Breast epithelium (tissue), 3 donors: ENCODE data around the gene FSTL5.

Experiments used
- POLR2A ChIP-seq: fragments of 450-650 bp; IDR thresholded peaks from one replicate; pipeline ENCODE4 v1.6.1; 2016; ENCODE audit warnings: antibody characterized with exemption, mild to moderate bottlenecking, moderate library complexity
- POLR2AphosphoS5 ChIP-seq, 3 donors: sonication (generic); formaldehyde crosslinking; IDR thresholded peaks; one replicate each; pipeline ENCODE4 v1.6.1; 2017; ENCODE audit warnings: antibody characterized with exemption in 3 of 3

DNA sequence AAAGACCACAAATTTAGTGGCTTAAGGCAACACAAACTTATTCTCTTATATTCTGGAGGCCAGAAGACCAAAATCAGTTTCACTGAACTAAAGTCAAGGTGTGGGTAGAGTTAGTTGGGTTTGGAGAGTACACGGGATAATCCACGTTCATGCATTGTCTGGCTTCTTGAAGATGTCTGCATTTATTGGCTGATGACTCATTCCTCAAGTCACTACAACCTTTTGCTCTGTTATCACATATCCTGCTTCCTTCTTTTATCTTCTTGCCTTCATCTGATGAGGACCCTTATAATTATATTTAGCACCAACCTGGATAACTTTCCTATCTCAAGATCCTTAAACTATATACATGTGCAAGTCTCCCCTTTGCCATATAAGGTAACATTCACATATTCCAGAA is 590.0 kb downstream of the FSTL5 start:
- no peak for TF ChIP-seq POLR2A
- no peak for TF ChIP-seq POLR2AphosphoS5 (IDR thresholded peaks at IDR 0.05)
